HepG2 (cell line): ENCODE measurements around the gene AHSP. TPM values are rescaled to one million over a fixed set of nuclear protein-coding genes. Genes with fewer than 3 reads are reported as not detected.

Experiments
- ATAC-seq: fragments of 200-7000 bp; cut with Tn5 transposase; 3 replicates; pipeline ENCODE4 v1.9.1; 2020; ENCODE audit warnings: mild to moderate bottlenecking, moderate library complexity
- BruUV-seq: library from RNA; stranded (reverse); fragments of 400-500 nt; replicated peaks from 2 replicates; lab custom pipeline; 2021; lab: Mats Ljungman, UMichigan
- CTCF ChIA-PET: fragments of 300-600 bp; formaldehyde crosslinking; extraction: SDS; loops from one replicate; lab custom pipeline; 2021; ENCODE audit warnings: low total read pairs, inconsistent platforms, low intra/inter-chr PET ratio; lab: Yijun Ruan, JAX
- POLR2A ChIA-PET: fragments of 350-600 bp; sonication (Branson Sonifier 250); formaldehyde crosslinking; loops from one replicate; lab custom pipeline; 2020; ENCODE audit warnings: antibody characterized with exemption, inconsistent platforms; lab: Yijun Ruan, JAX
- DNase-seq: peaks from one replicate; pipeline ENCODE4 v3.0.0-alpha.2; 2015; ENCODE audit warnings: low spot score
- FAIRE-seq: peaks from 3 replicates; lab custom pipeline; 2011; peaks lifted over from hg19 to GRCh38; lab: Jason Lieb, UNC
- H2AFZ ChIP-seq: one replicate; pipeline ENCODE4 v1.6.1; 2011; ENCODE audit warnings: low read length, inconsistent platforms
- H3K27ac ChIP-seq: fragments of 300-600 bp; 3 replicates; pipeline ENCODE4 v1.8.0; 2011; ENCODE audit warnings: mixed run types, mild to moderate bottlenecking, mixed read lengths, low read length, inconsistent platforms; ENCODE audit not compliant: insufficient read depth; ENCODE audit errors: extremely low read length
- H3K27me3 ChIP-seq, 2 experiments: fragments of 200-600 bp in 1 of 2; 2 replicates in 1 of 2; 3 replicates in 1 of 2; pipeline versions ENCODE4 v1.6.0 to v1.8.0; 2011; ENCODE audit warnings: low read length in 2 of 2, mild to moderate bottlenecking in 2 of 2, moderate library complexity in 2 of 2, inconsistent platforms in 1 of 2; ENCODE audit not compliant: insufficient read depth in 2 of 2, control insufficient read depth in 1 of 2
- H3K36me3 ChIP-seq, 2 experiments: fragments of 200-600 bp in 1 of 2; replicated peaks in 1 of 2; 2 replicates in 1 of 2; 3 replicates in 1 of 2; pipeline versions ENCODE4 v1.5.1 to v1.8.0; 2011; ENCODE audit warnings: low read length in 2 of 2, inconsistent platforms in 1 of 2; ENCODE audit not compliant: insufficient read depth in 2 of 2, control insufficient read depth in 1 of 2
- H3K4me1 ChIP-seq: 2 replicates; pipeline ENCODE4 v1.5.1; 2012; ENCODE audit warnings: low read length, inconsistent platforms; ENCODE audit not compliant: insufficient read depth
- H3K4me2 ChIP-seq: 2 replicates; pipeline ENCODE4 v1.6.0; 2011; ENCODE audit warnings: low read depth, low read length, inconsistent platforms
- H3K4me3 ChIP-seq, 3 experiments: fragments of 200-600 bp in 1 of 3; sonication (generic), shearing (Covaris generic) in 1 of 3; replicated peaks in 1 of 3; 2 replicates each; pipeline ENCODE4 v1.5.1; 2011 to 2016; ENCODE audit warnings: low read length in 3 of 3, inconsistent platforms in 2 of 3, low read depth in 2 of 3, mild to moderate bottlenecking in 2 of 3, control low read depth in 1 of 3, mixed read lengths in 1 of 3; ENCODE audit not compliant: insufficient read depth in 1 of 3
- H3K79me2 ChIP-seq: one replicate; pipeline ENCODE4 v1.6.1; 2011; ENCODE audit warnings: low read length, inconsistent platforms; ENCODE audit not compliant: insufficient read depth
- H3K9ac ChIP-seq: 2 replicates; pipeline ENCODE4 v1.6.0; 2011; ENCODE audit warnings: mild to moderate bottlenecking, low read depth, low read length, inconsistent platforms; ENCODE audit not compliant: insufficient read depth
- H3K9me3 ChIP-seq: 2 replicates; pipeline ENCODE4 v1.5.1; 2012; ENCODE audit warnings: mild to moderate bottlenecking, low read length
- H4K20me1 ChIP-seq: 2 replicates; pipeline ENCODE4 v1.6.0; 2011; ENCODE audit warnings: inconsistent platforms, mild to moderate bottlenecking, low read length, moderate library complexity; ENCODE audit not compliant: insufficient read depth
- BORCS8-MEF2B ChIP-seq: sonication (generic); formaldehyde crosslinking; IDR thresholded peaks from 2 replicates; pipeline ENCODE4 v1.8.0; 2022; ENCODE audit warnings: mild to moderate bottlenecking, missing genetic modification reagents
- GATAD2A ChIP-seq: IDR thresholded peaks from 2 replicates; pipeline ENCODE4 v1.6.1; 2016
- MIER2 ChIP-seq: IDR thresholded peaks from 2 replicates; pipeline ENCODE4 v1.6.1; 2016; ENCODE audit warnings: missing biosample characterization, missing genetic modification reagents
- MYC ChIP-seq: sonication (generic); formaldehyde crosslinking; IDR thresholded peaks from 2 replicates; pipeline ENCODE4 v1.9.0; 2021; ENCODE audit warnings: missing genetic modification reagents, borderline replicate concordance
- ZNF549 ChIP-seq: sonication (generic); formaldehyde crosslinking; IDR thresholded peaks from 2 replicates; pipeline ENCODE4 v1.5.0; 2020; ENCODE audit warnings: missing genetic modification reagents
- ZNF558 ChIP-seq: sonication (generic); formaldehyde crosslinking; IDR thresholded peaks from 2 replicates; pipeline ENCODE4 v1.9.0; 2022; ENCODE audit warnings: mild to moderate bottlenecking, missing genetic modification reagents, borderline replicate concordance
- WGBS: methylation state at CpG from one replicate; pipeline ENCODE4 v1.1.6; 2017; ENCODE audit warnings: low lambda C conversion rate; 5-methylcytosine and 5-hydroxymethylcytosine counted together
- in situ Hi-C: cut with HindIII; loops from 2 replicates; pipeline ENCODE4 v1.10.0; 2017; ENCODE audit warnings: low pct_unique_long_range_greater_than_20kb; ENCODE audit not compliant: extremely low pct_ligation_motif_present
- intact Hi-C: fragments of 100-400 bp; cut with micrococcal nuclease; formaldehyde crosslinking; loops from one replicate; pipeline ENCODE4 v1.10.0; 2022; ENCODE audit not compliant: unreplicated experiment
- polyA plus RNA-seq, 8 experiments: library from polyadenylated mRNA; depleted of rRNA in 3 of 8; stranded (reverse) in 7 of 8; unstranded in 1 of 8; fragments of >200 nt; fragmentation: Illumina TruSeq in 4 of 8; extraction: Trizol in 4 of 8; gene quantifications; 2 replicates each; pipeline versions ENCODE4 v1.2.1 to v1.2.3, GENCODE V29; 2011 to 2016; ENCODE audit warnings: low read depth in 4 of 8, missing spikeins in 1 of 8, mixed read lengths in 1 of 8; ENCODE audit not compliant: insufficient read depth in 1 of 8
- total RNA-seq, 5 experiments: library from RNA; depleted of rRNA; stranded (reverse); fragments of >200 nt; fragmentation: Illumina TruSeq; extraction: Trizol; gene quantifications; 2 replicates each; pipeline ENCODE4 v1.2.3, GENCODE V29; 2016; ENCODE audit warnings: low read depth in 1 of 5
- TF ChIP-seq, protein P1 (sequence below): sonication (generic); formaldehyde crosslinking; IDR thresholded peaks from 2 replicates; pipeline ENCODE4 v1.4.0; 2020; ENCODE audit warnings: missing genetic modification reagents
- TF ChIP-seq, protein P2 (sequence below): IDR thresholded peaks from 2 replicates; pipeline ENCODE4 v1.4.0; 2020; ENCODE audit warnings: mild to moderate bottlenecking, missing genetic modification reagents

Gene AHSP
- total and polyA plus RNA-seq, 2 of the 13 experiments (the other 11 are each of a cell fraction or from before 2014, with no cell fraction given) = not detected

GRCh38 chr16:31577411-31577810 is 49.7 kb downstream of the AHSP start:
- CTCF ChIA-PET = no interaction called here
- H3K9ac ChIP-seq = no peak overlapping the region
- H3K4me2 ChIP-seq = no peak overlapping the region
- in situ Hi-C loops = no loop called here
- no peaks in the 10 kb centered on the region for H3K4me1 ChIP-seq
- TF ChIP-seq GATAD2A (CRISPR knock-in tag) (no peak), MYC (CRISPR knock-in tag) (no peak), ZNF549 (CRISPR knock-in tag) (no peak), MIER2 (no peak), BORCS8-MEF2B (no peak), ZNF558 (no peak)
- TF ChIP-seq, protein P1, sequence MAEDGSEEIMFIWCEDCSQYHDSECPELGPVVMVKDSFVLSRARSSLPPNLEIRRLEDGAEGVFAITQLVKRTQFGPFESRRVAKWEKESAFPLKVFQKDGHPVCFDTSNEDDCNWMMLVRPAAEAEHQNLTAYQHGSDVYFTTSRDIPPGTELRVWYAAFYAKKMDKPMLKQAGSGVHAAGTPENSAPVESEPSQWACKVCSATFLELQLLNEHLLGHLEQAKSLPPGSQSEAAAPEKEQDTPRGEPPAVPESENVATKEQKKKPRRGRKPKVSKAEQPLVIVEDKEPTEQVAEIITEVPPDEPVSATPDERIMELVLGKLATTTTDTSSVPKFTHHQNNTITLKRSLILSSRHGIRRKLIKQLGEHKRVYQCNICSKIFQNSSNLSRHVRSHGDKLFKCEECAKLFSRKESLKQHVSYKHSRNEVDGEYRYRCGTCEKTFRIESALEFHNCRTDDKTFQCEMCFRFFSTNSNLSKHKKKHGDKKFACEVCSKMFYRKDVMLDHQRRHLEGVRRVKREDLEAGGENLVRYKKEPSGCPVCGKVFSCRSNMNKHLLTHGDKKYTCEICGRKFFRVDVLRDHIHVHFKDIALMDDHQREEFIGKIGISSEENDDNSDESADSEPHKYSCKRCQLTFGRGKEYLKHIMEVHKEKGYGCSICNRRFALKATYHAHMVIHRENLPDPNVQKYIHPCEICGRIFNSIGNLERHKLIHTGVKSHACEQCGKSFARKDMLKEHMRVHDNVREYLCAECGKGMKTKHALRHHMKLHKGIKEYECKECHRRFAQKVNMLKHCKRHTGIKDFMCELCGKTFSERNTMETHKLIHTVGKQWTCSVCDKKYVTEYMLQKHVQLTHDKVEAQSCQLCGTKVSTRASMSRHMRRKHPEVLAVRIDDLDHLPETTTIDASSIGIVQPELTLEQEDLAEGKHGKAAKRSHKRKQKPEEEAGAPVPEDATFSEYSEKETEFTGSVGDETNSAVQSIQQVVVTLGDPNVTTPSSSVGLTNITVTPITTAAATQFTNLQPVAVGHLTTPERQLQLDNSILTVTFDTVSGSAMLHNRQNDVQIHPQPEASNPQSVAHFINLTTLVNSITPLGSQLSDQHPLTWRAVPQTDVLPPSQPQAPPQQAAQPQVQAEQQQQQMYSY (CRISPR knock-in tag) = no peak
- TF ChIP-seq, protein P2, sequence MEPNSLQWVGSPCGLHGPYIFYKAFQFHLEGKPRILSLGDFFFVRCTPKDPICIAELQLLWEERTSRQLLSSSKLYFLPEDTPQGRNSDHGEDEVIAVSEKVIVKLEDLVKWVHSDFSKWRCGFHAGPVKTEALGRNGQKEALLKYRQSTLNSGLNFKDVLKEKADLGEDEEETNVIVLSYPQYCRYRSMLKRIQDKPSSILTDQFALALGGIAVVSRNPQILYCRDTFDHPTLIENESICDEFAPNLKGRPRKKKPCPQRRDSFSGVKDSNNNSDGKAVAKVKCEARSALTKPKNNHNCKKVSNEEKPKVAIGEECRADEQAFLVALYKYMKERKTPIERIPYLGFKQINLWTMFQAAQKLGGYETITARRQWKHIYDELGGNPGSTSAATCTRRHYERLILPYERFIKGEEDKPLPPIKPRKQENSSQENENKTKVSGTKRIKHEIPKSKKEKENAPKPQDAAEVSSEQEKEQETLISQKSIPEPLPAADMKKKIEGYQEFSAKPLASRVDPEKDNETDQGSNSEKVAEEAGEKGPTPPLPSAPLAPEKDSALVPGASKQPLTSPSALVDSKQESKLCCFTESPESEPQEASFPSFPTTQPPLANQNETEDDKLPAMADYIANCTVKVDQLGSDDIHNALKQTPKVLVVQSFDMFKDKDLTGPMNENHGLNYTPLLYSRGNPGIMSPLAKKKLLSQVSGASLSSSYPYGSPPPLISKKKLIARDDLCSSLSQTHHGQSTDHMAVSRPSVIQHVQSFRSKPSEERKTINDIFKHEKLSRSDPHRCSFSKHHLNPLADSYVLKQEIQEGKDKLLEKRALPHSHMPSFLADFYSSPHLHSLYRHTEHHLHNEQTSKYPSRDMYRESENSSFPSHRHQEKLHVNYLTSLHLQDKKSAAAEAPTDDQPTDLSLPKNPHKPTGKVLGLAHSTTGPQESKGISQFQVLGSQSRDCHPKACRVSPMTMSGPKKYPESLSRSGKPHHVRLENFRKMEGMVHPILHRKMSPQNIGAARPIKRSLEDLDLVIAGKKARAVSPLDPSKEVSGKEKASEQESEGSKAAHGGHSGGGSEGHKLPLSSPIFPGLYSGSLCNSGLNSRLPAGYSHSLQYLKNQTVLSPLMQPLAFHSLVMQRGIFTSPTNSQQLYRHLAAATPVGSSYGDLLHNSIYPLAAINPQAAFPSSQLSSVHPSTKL (CRISPR knock-in tag) = no peak
- no peak overlapping the region for H3K4me3 ChIP-seq
- peaks cover 40% of the 10 kb centered on the region for H3K9me3 ChIP-seq
- no peaks in the 10 kb centered on the region for H4K20me1 ChIP-seq
- no peak overlapping the region for H2AFZ ChIP-seq
- no peak overlapping the region for H3K27ac ChIP-seq
- no peaks in the 10 kb centered on the region for H3K36me3 ChIP-seq
- no peak for DNase-seq
- no TSS peak for BruUV-seq
- H3K79me2 ChIP-seq = no peaks in the 10 kb centered on the region
- ATAC-seq = no peak
- WGBS = 0% methylated on average over 1 of the region's 1 CpG
- POLR2A ChIA-PET = no interaction called here
- FAIRE-seq = no peak
- no peaks in the 10 kb centered on the region for H3K27me3 ChIP-seq
- intact Hi-C loops = no loop called here

Other genes starting within 250 kb of the AHSP start
- gene ITGAX, start 172.7 kb upstream of the AHSP start, total RNA-seq (2016; rRNA removed; fragmentation: Illumina TruSeq; extraction: Trizol) = not detected in 2 replicates
- 0.32 and 0.42 TPM in 2 replicates for gene ITGAX, start 172.7 kb upstream of the AHSP start, polyA plus RNA-seq (2011; rRNA removed)
- not detected in 2 replicates for gene ITGAD, start 134.6 kb upstream of the AHSP start, total RNA-seq (2016; rRNA removed; fragmentation: Illumina TruSeq; extraction: Trizol)
- gene ITGAD, start 134.6 kb upstream of the AHSP start, polyA plus RNA-seq (2011; rRNA removed) = not detected in 2 replicates
- not detected in 2 replicates for gene COX6A2, start 99.5 kb upstream of the AHSP start, total RNA-seq (2016; rRNA removed; fragmentation: Illumina TruSeq; extraction: Trizol)
- not detected in 2 replicates for gene COX6A2, start 99.5 kb upstream of the AHSP start, polyA plus RNA-seq (2011; rRNA removed)
- gene ZNF843, start 85.1 kb upstream of the AHSP start, total RNA-seq (2016; rRNA removed; fragmentation: Illumina TruSeq; extraction: Trizol) = not detected in 2 replicates
- gene ZNF843, start 85.1 kb upstream of the AHSP start, polyA plus RNA-seq (2011; rRNA removed) = 0.03 and 0.04 TPM in 2 replicates
- 13.0 and 22.3 TPM in 2 replicates for gene ARMC5, start 68.4 kb upstream of the AHSP start, total RNA-seq (2016; rRNA removed; fragmentation: Illumina TruSeq; extraction: Trizol)
- 10.8 and 11.9 TPM in 2 replicates for gene ARMC5, start 68.4 kb upstream of the AHSP start, polyA plus RNA-seq (2011; rRNA removed)
- gene TGFB1I1, start 55.7 kb upstream of the AHSP start, total RNA-seq (2016; rRNA removed; fragmentation: Illumina TruSeq; extraction: Trizol) = 0.52 and 0.80 TPM in 2 replicates
- gene TGFB1I1, start 55.7 kb upstream of the AHSP start, polyA plus RNA-seq (2011; rRNA removed) = 2.9 TPM in 2 replicates
- 0.44 and 0.97 TPM in 2 replicates for gene SLC5A2, start 44.8 kb upstream of the AHSP start, total RNA-seq (2016; rRNA removed; fragmentation: Illumina TruSeq; extraction: Trizol)
- 0.24 and 0.64 TPM in 2 replicates for gene SLC5A2, start 44.8 kb upstream of the AHSP start, polyA plus RNA-seq (2011; rRNA removed)
- 18.3 and 40.8 TPM in 2 replicates for gene RUSF1, start 19.5 kb upstream of the AHSP start, total RNA-seq (2016; rRNA removed; fragmentation: Illumina TruSeq; extraction: Trizol)
- 50.2 and 69.9 TPM in 2 replicates for gene RUSF1, start 19.5 kb upstream of the AHSP start, polyA plus RNA-seq (2011; rRNA removed)